OCI-LY7 (cell line): ENCODE results near the gene PPP1R37. TPM values are rescaled to one million over a fixed set of nuclear protein-coding genes. Genes with fewer than 3 reads are reported as not detected.

ENCODE experiments used
- BruUV-seq: library from RNA; stranded (reverse); fragments of 400-500 nt; replicated peaks from 2 replicates; lab custom pipeline; 2021; lab: Mats Ljungman, UMichigan
- CTCF ChIA-PET: fragments of 300-600 bp; sonication (Branson Sonifier 250); formaldehyde crosslinking; loops from one replicate; lab custom pipeline; 2022; ENCODE audit warnings: antibody characterized with exemption; ENCODE audit not compliant: unreplicated experiment; lab: Charles Lee
- POLR2A ChIA-PET: fragments of 300-600 bp; sonication (Branson Sonifier 250); formaldehyde crosslinking; loops from one replicate; lab custom pipeline; 2022; ENCODE audit warnings: antibody characterized with exemption; lab: Charles Lee
- DNase-seq: peaks from one replicate; pipeline ENCODE4 v3.0.0-alpha.2; 2015; ENCODE audit warnings: low spot score
- H2AFZ ChIP-seq: fragments of 200-600 bp; sonication (generic), shearing (Covaris generic); 2 replicates; pipeline ENCODE4 v1.6.1; 2014; ENCODE audit warnings: mild to moderate bottlenecking, antibody characterized with exemption, low read length, moderate library complexity
- H3K27ac ChIP-seq: fragments of 200-600 bp; sonication (generic); 2 replicates; pipeline ENCODE4 v1.5.1; 2014; ENCODE audit warnings: mixed run types, low read depth, mild to moderate bottlenecking, moderate library complexity, low read length, inconsistent platforms; ENCODE audit not compliant: poor library complexity, severe bottlenecking
- H3K36me3 ChIP-seq: fragments of 200-600 bp; sonication (generic); 2 replicates; pipeline ENCODE4 v1.6.1; 2014; ENCODE audit warnings: mild to moderate bottlenecking, antibody characterized with exemption, low read length, moderate library complexity, mixed read lengths; ENCODE audit not compliant: insufficient read depth
- H3K4me1 ChIP-seq: fragments of 200-600 bp; sonication (generic); 2 replicates; pipeline ENCODE4 v1.5.1; 2014; ENCODE audit warnings: mild to moderate bottlenecking, low read length; ENCODE audit not compliant: insufficient read depth, poor library complexity, severe bottlenecking
- H3K4me2 ChIP-seq: fragments of 200-600 bp; sonication (generic); 2 replicates; pipeline ENCODE4 v1.6.1; 2014; ENCODE audit warnings: mild to moderate bottlenecking, low read length
- H3K4me3 ChIP-seq: fragments of 200-600 bp; sonication (generic); 2 replicates; pipeline ENCODE4 v1.5.1; 2014; ENCODE audit warnings: mild to moderate bottlenecking, low read depth, low read length; ENCODE audit not compliant: poor library complexity, severe bottlenecking
- H3K79me2 ChIP-seq: fragments of 200-600 bp; sonication (generic); 2 replicates; pipeline ENCODE4 v1.6.1; 2016; ENCODE audit warnings: low read depth, mild to moderate bottlenecking, low read length, moderate library complexity, mixed read lengths; ENCODE audit not compliant: insufficient read depth
- H3K9me2 ChIP-seq: fragments of 200-600 bp; sonication (generic); 2 replicates; pipeline ENCODE4 v1.6.1; 2016; ENCODE audit warnings: mild to moderate bottlenecking, low read length, mixed read lengths; ENCODE audit not compliant: insufficient read depth
- H3K9me3 ChIP-seq: fragments of 200-600 bp; sonication (generic); 2 replicates; pipeline ENCODE4 v1.6.1; 2014; ENCODE audit warnings: mild to moderate bottlenecking, mixed run types, low read length, mixed read lengths
- H4K20me1 ChIP-seq: fragments of 200-600 bp; sonication (generic); 2 replicates; pipeline ENCODE4 v1.6.1; 2014; ENCODE audit warnings: mild to moderate bottlenecking, antibody characterized with exemption, low read length, moderate library complexity, mixed read lengths; ENCODE audit not compliant: insufficient read depth
- CTCF ChIP-seq: fragments of 200-600 bp; sonication (generic); conservative IDR thresholded peaks from 2 replicates; pipeline ENCODE4 v1.5.1; 2014; ENCODE audit warnings: mild to moderate bottlenecking, antibody characterized with exemption, low read length, moderate library complexity, mixed read lengths
- EZH2phosphoT487 ChIP-seq: fragments of 200-600 bp; sonication (generic); IDR thresholded peaks from 2 replicates; pipeline ENCODE4 v1.6.1; 2018; ENCODE audit warnings: low read depth, borderline replicate concordance, mild to moderate bottlenecking, mixed run types, antibody characterized with exemption, low read length, moderate library complexity, mixed read lengths
- intact Hi-C: fragments of 100-400 bp; cut with micrococcal nuclease; formaldehyde crosslinking; loops from one replicate; pipeline ENCODE4 v1.10.0; 2022; ENCODE audit not compliant: unreplicated experiment
- total RNA-seq, 2 experiments: library from RNA; depleted of rRNA in 1 of 2; stranded (reverse); fragments of >200 nt in 1 of 2; shearing (Covaris generic) in 1 of 2; gene quantifications; 2 replicates each; pipeline ENCODE4 v1.2.3, GENCODE V29; 2014 to 2022

Gene PPP1R37
- total RNA-seq, 2 experiments from 2014 or later: 24.7 to 48.6 TPM

GRCh38 chr19:45071969-45072790 lies 20.8 kb upstream of the PPP1R37 start:
- peak; percentile 74 for DNase-seq
- POLR2A ChIA-PET: no interaction called here
- Histone ChIP-seq H4K20me1 (peaks cover 3% of the 10 kb centered on the region; the same call in 1 of the 2 replicates), H3K4me1 (peaks cover 55% of the 10 kb centered on the region), H3K9me3 (no peaks in the 10 kb centered on the region), H2AFZ (no peak overlapping the region), H3K27ac (peak overlapping the region; percentile 88), H3K36me3 (peaks cover 78% of the 10 kb centered on the region), H3K4me3 (peak overlapping the region; percentile 85), H3K4me2 (peak overlapping the region; percentile 100), H3K9me2 (no peaks in the 10 kb centered on the region), H3K79me2 (peaks cover 36% of the 10 kb centered on the region)
- intact Hi-C loops: no loop called here
- CTCF ChIA-PET: no interaction called here
- peak; percentile 75 for TF ChIP-seq CTCF
- no peak for TF ChIP-seq EZH2phosphoT487
- BruUV-seq: no TSS peak

- Histone ChIP-seq H2AFZ (no peak overlapping the region), H3K79me2 (peaks cover 47% of the 10 kb centered on the region), H3K9me3 (no peaks in the 10 kb centered on the region), H3K4me2 (peak overlapping the region; percentile 100), H3K36me3 (peaks cover 54% of the 10 kb centered on the region), H3K4me3 (peak overlapping the region; percentile 85), H3K4me1 (peaks cover 73% of the 10 kb centered on the region), H4K20me1 (peaks cover 3% of the 10 kb centered on the region; the same call in 1 of the 2 replicates), H3K27ac (peak overlapping the region; percentile 88), H3K9me2 (no peaks in the 10 kb centered on the region)
- intact Hi-C loops: loop anchor here (2.0 to 5.0 kb wide), 4 partner anchors 58 to 323 kb away; no protein-coding TSS in a partner anchor
- POLR2A ChIA-PET: interaction anchor here (0.6 to 1.0 kb wide), 5 partner anchors 15 to 117 kb away, joined by 3 to 5 read pairs (median 5); no protein-coding TSS in a partner anchor
- CTCF ChIA-PET: no interaction called here
- TF ChIP-seq CTCF: no peak
- no peak for TF ChIP-seq EZH2phosphoT487
- DNase-seq: no peak
- no TSS peak for BruUV-seq
These were observed 18.2 kb upstream of the PPP1R37 start for GRCh38 chr19:45074744-45075300.
